ENCODE measurements around the gene S100A12.

DNA sequence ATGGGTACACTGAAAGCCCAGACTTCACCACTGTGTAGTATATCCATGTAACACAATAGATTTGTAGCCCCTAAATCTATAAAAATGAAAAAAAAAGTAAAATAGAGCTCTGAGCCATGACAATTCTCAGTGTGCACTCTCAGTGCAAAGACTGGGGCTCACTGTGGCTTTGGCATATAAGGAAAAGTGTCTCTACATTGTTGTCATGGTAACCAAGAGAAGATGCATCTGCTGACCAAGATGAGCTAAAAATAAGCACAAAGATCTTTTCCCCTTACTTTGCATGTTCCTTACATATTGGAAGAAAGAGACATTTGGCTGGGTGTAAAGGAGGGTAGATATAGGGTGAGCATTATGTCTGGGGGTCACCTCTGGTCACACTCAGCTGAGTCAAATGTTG, 38.8 kb downstream of the S100A12 start:
- TF ChIP-seq EZH2 (IDR thresholded peaks at IDR 0.05; ENCODE audit: borderline replicate concordance): no peak
- TF ChIP-seq CTCF (IDR thresholded peaks at IDR 0.05; ENCODE audit: poor library complexity): no peak

All from hepatocyte (in vitro differentiated cells).